GM21529 (cell line): ENCODE results near the gene FSTL3.
"Not testable (repeated sequence)": the region's sequence is repeated elsewhere in the genome, so short reads cannot be mapped to it uniquely, and the experiment has no call there.

Source experiments
- ATAC-seq: cut with Tn5 transposase; IDR thresholded peaks from one replicate; pipeline ENCODE4 v1.9.1; 2021; ENCODE audit not compliant: unreplicated experiment

Gene FSTL3

DNA sequence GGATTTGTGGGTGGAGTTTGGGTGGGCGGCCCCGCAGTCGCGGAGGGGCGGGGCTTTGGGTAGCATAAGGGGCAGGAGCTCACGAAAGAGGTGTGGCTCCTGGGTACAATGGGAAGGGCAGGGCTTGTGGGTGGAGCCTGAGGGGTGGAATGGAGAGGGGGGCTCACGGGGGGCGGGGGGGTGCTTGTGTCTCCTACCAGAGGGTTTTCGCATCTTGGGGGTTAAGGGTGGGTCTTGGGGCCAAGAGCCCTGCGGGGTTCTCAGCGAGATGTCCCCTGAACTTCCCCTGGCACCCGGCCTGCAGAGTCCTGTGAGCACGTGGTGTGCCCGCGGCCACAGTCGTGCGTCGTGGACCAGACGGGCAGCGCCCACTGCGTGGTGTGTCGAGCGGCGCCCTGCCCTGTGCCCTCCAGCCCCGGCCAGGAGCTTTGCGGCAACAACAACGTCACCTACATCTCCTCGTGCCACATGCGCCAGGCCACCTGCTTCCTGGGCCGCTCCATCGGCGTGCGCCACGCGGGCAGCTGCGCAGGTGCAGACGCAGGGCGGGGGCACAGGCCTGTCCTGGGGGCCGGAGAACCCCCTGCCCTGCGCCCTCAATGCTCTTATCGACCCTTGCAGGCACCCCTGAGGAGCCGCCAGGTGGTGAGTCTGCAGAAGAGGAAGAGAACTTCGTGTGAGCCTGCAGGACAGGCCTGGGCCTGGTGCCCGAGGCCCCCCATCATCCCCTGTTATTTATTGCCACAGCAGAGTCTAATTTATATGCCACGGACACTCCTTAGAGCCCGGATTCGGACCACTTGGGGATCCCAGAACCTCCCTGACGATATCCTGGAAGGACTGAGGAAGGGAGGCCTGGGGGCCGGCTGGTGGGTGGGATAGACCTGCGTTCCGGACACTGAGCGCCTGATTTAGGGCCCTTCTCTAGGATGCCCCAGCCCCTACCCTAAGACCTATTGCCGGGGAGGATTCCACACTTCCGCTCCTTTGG, 5.1 kb downstream of the FSTL3 start:
- ATAC-seq: no peak

DNA sequence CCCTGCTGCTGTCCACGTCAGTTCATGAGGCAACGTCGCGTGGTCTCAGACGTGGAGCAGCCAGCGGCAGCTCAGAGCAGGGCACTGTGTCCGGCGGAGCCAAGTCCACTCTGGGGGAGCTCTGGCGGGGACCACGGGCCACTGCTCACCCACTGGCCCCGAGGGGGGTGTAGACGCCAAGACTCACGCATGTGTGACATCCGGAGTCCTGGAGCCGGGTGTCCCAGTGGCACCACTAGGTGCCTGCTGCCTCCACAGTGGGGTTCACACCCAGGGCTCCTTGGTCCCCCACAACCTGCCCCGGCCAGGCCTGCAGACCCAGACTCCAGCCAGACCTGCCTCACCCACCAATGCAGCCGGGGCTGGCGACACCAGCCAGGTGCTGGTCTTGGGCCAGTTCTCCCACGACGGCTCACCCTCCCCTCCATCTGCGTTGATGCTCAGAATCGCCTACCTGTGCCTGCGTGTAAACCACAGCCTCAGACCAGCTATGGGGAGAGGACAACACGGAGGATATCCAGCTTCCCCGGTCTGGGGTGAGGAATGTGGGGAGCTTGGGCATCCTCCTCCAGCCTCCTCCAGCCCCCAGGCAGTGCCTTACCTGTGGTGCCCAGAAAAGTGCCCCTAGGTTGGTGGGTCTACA, 6.6 kb downstream of the FSTL3 start:
- ATAC-seq: no peak

DNA sequence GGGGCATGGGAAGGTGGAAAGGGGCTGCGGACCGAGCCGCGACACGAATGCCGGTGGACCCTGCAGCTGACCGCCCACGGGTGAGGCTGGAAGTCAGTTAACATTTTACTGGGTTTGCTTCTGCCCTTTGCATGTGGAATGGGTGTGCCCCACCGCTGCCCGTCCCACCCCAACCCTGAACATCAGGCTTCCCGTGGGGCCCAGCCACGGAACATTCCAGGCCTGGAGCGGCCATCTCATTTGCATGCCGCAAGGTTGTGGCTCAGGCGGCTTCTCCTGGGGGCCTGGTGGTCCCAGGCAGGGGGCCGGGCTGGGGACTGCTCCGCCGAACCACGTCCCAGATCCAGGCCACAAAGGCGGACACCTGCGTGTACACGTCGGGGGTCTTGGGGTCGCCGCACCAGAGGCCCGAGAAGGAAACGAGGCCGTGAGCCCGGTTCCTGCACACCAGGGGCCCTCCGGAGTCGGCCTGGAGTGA, 9.3 kb downstream of the FSTL3 start:
- ATAC-seq: no peak

DNA sequence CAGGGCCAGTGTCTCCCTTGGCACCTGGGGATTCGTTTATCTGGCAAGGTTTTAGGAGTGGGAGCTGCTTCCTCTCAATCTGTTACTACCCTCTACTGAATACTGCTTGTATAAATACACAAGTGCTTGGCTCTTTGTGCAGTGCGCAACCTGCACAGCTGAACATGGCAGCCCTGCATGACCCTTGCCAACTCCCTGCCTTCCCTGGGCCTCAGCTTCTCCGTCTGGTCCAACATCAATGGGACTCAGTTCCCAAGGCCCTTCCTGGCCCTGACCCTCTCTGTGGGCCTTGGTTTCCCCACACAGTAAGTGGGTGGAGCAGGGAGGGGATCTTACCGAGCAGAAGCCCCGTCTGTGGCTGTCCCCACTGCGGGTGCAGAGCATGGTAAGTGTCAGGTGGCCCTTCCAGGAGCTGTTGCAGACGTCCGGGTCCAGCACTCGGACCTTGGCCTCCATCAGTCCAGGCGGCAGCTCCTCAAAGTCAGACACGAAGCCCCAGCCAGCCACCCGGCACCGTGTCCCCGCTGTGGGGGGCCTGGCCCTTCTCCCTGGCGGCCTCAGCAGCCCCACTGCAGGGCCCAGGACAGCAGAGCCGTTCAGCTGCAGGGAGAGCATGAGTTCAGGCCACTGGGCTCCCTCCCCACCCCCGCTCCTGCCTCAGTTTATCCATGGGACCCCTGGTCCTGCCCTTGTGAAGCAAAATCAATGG, 10.6 kb downstream of the FSTL3 start:
- ATAC-seq: no peak

DNA sequence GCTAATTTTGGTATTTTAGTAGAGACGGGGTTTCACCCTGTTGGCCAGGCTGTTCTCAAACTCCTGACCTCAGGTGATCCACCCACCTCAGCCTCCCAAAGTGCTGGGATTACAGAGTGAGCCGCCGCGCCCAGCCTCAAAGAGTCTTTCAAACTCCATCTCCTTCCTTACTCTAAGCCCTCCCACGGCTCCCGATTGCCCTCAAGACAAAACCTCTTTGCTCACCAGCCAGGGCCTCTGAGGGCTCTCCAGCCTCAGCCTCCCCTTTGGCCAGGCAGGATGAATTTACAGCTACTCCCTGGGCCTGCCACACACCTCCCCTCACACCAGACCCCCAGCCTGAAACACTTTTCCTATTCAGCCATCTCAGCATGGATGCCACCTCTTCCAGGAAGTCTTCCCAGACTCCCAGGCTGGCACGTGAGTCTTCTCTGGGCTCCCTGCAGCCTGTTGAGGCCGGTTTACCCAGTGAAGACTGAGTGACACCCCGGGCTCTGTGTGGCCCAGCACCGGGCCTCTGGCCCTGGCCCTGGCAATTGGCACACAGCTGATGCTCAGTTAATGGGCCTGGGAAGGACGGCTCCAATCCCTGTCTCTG, 11.5 kb downstream of the FSTL3 start:
- ATAC-seq: no peak

DNA sequence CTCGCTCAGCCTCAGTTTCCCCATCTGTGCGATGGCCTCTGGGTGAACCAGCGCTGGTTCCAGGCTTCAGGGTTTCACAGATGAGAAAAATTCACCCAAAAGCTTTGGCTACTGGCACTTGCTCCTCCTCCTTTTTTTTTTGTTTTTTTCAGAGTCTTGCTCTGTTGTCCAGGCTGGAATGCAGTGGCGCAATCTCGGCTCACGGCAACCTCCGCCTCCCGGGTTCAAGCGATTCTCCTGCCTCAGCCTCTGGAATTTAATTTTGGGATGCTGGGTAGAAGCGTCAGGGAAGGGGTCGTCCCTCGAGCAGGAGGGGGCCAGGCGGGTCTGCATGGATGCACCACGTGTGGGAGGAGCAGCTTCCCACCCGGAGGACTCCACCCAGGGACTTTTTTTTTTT, 12.0 kb downstream of the FSTL3 start:
- ATAC-seq: no peak

DNA sequence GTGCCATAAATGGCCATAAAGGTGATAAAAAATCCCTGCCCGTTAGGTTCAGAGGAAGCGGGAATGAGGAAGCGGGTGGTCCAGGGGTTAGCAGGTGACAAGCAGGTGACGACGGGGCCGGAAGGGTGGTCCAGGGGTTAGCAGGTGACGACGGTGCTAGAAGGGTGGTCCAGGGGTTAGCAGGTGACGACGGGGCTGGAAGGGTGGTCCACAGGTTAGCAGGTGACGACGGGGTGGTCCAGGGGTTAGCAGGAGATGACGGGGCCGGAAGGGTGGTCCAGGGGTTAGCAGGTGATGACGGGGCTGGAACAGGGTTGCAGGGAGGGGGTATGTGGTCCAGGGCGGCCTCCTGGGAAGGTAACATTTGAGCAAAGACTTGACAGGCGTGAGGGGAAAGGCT, 12.8 kb downstream of the FSTL3 start:
- no peak for ATAC-seq

DNA sequence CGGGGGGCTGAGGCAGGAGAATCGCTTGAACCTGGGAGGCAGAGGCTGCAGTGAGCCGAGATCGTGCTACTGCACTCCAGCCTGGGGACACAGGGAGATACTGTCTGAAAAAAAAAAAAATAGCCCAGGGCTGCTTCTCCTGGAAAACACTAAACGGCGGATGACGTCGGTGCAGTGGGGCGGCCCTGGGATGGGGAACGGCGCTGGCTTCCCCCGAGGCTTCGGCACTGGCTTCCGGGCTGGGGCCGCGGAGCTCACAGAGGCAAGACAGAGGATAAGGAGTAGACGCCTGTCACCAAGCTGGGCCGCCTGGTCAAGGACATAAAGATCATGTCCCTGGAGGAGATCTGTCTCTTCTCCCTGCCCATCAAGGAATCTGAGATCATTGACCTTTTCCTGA, 14.0 kb downstream of the FSTL3 start:
- no peak for ATAC-seq

DNA sequence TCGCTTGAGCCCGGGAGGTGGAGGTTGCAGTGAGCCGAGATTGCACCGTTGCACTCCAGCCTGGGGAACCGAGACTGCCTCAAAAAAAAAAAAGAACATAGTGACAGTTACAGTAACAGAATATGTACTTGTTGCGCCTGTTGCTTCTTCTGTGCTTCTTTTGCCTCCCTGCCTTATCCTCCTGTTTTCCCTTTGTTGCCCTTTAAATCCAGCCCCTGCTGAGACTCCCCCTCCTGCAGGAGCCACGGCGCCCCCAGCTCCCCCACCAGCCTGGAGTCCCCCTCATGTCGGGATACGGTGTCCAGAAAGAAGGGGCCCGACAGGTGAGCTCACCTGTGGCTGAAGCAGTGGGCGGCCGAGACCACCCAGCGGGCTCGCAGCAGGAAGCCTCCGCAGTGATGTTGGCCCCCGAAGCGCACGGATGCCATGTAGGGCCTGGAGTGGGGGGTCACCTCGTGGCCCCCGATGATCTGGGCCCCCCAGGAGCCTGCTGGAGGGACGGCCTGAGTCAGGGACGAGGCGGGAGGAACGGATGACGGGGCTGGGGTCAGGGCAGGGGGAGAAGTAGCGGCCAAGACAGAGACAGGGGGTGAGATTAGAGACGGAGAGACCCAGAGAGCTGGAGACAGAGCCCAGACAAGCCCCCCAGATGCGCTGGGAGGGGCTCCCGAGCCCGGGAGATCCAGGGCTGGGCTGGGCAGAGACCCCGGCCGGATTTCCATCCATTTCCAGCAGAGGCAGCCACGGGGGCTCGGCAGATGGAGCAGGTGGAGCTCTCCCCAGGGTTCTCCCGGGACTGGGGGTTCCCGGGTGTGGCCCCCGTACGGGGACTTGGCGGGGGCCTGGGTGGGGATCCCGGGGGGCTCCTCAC, 18.5 kb downstream of the FSTL3 start:
- no peak for ATAC-seq

DNA sequence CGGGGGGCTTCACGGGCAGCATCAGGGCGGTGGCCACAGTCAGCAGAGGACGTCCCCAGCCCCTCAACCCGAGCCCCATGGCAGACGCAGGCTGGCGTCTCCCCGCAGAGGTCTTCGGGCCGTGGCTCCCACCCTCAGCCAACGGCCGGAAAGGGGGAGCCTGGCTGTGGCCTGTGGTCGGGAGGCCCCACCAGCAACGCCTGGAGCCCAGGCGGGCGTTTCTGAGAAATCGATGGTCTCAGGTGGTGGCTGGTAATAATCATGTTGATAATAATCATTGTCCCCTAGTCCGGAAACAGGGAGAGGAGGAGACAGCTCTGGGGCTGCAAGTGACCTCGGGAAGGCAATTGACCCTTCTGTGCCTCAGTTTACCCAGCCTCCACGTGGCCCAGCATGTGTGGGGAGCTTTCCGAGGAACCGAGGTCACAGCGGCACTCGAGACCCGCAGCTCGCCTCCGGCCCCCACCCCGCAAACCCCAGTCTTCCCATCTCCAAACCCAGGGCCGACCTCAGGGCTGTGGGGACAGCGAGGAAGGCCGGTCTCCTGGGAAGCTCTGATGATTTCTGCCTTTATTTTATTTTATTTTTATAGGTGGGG, 19.3 kb downstream of the FSTL3 start, which contains the start of gene PRSS57:
TSS of gene PRSS57 (minus strand) at position 101 of the 598 bp plus-strand sequence. CDS start at position 79, 22 bp downstream.
- no peak for ATAC-seq

DNA sequence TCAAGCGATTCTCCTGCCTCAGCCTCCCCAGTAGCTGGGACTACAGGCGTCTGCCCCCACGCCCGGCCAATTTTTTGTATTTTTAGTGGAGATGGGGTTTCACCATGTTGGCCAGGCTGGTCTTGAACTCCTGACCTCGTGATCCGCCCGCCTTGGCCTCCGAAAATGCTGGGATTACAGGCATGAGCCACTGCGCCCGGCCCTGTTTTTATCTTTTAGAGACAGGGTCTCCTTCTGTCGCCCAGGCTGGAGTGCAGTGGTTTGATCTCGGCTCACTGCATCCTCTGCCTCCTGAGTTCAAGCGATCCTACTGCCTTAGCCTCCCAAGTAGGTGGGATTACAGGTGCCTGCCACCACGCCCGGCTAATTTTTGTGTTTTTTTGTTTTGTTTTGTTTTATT, 22.3 kb downstream of the FSTL3 start:
- not testable (repeated sequence) for ATAC-seq

DNA sequence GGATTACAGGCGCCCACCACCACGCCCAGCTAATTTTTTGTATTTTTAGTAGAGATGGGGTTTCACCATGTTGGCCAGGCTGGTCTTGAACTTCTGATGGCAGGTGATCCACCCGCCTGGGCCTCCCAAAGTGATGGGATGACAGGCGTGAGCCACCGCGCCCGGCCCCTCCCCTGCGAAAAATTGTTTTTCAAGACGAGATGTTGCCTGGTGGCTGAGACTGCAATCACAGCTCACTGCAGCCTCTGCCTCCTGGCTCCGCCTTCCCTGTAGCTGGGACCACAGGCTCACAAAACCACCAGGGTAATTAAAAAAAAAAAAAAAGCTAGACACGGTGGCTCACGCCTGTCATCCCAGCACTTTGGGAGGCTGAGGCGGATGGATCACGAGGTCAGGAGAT, 23.7 kb downstream of the FSTL3 start:
- not testable (repeated sequence) for ATAC-seq

DNA sequence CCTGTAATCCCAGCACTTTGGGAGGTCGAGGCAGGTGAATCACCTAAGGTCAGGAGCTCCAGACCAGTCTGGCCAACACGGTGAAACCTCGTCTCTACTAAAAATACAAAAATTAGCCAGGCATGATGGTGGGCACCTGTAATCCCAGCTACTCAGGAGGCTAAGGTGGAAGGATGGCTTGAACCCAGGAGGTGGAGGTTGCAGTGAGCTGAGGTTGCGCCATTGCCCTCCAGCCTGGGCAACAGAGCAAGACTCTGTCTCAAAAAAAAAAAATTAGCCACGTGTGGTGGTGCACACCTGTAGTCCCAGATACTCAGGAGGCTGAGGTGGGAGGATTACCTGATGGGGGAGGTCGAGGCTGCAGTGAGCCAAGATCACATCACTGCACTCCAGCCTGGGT, 26.7 kb downstream of the FSTL3 start:
- not testable (repeated sequence) for ATAC-seq

DNA sequence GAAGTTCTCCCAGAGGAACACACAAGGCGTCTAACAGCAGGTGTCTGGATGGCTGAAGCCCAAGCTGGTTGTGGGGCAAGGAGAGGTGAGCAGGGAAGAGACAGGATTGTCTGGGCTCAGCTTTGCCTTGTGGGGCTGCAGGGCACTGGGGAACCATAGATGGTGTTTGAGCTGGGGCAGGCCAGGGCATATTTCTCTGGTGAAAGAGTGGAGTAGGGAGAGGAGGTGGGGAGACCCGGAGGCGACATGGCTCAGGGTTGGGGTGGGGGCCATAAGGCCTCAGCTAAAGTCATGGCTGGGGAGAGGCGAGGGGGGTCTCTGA, 27.1 kb downstream of the FSTL3 start:
- no peak for ATAC-seq

DNA sequence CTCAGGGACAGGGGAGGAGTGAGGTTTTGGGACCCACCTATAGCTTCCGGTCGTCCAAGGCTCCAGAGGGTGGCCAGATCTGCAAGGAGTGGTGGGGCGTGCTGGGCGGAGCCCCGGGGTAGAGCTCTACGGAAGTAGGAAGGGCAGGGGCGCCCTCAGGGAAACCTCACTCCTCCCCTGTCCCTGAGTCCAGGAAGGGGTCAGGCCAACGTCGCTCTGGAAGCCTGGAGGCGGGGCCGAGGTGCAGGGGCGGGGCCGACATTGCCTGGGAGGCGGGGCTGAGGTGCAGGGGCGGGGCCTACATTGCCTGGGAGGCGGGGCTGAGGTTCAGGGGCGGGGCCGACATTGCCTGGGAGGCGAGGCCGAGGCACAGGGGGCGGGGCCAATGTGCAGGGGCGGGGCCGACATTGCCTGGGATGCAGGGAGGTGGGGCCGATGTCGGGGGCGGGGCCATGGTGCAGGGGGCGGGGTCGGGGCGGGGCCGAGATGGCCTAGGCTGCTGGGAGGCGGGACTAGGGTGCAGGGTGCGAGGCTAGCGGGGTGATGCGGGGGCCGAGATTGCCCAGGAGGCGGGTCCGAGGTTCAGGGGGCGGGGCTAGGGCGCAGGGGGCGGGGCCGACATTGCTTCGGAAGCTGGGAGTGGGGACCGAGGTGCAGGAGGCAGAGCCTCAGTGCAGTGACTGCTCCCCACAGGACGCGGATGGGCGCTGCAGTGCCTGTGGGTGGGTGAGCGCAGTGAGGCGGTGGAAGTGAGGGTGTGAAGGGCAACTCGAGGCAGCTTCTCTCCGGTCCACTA, 27.7 kb downstream of the FSTL3 start:
- ATAC-seq: no peak

DNA sequence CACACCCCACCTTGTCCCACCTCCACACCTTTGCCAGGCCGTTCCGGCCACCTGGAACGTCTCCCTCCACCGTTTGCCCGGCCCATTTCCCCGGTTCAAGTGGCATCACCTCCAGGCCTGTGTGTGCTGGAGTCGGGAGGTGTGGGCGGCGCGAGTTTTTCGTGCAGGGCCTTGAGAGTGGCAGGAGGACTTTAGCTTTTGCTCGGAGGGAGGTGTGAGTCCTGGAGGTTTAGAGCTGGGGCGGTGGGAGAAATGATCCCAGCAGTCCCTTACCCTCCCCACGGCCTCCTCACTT, 28.2 kb downstream of the FSTL3 start:
- no peak for ATAC-seq

DNA sequence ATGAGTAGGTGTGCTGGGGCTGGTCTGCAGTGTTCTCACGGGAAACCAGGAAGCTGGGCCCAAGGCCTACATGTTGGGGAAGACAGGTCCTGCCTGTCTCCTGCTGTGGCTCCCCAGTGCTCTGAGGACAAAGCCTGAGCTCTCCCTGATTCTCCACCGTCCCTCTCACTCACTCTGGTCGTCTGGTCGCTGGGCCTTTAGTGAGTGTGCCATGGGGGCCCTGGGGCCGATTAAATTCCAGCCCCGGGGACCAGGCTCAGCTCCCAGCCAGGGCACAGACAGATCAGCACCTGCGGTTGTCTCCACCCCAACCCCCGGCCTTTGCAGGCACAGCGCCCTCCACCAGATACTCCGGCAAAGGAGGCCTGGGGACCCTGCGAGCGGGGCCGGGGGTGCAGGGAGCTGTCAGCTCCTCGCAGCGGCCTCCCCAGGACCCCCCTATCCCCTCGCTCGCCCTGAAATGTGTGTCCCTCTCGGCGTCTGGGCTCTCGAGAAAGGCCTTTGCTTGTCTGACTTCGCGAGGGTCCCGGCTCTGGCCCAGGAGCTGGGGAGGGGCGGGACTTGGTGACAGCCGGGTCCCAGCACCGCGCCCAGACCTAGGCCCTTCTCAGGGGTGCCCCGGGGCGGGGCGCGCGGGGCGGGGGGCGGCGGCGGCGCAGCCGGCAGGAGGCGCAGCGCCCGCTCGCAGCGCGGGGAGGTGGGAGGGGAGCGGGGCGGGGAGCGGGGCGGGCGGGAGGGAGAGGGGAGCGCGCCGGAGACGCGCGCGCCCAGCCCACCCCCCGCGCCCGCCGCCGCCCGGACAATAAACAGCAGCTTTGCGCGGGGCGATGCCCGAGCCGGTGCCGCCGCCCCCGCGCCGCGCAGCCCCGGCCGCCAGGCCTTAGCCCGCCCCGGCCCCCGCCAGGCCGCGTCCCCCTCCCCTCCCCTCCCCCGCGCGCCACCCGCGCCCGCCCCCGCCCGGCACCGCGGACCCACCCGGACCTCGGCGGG, 32.3 kb downstream of the FSTL3 start, which contains the start of gene PALM:
TSS of gene PALM (plus strand) at position 782 of the 990 bp plus-strand sequence. CDS start 212 bp downstream, outside the sequence.
- no peak for ATAC-seq
